ENCODE data around the gene IZUMO4. TPM values are rescaled to one million over a fixed set of nuclear protein-coding genes. Genes with fewer than 3 reads are reported as not detected.
"Not testable (repeated sequence)": the region's sequence is repeated elsewhere in the genome, so short reads cannot be mapped to it uniquely, and the experiment has no call there.

Gene IZUMO4
- total RNA-seq, 1 donor from 2014 or later, result 5.8 TPM

GRCh38 chr19:2131012-2131975, 34.6 kb downstream of the IZUMO4 start:
- peaks cover 11% of the 10 kb centered on the region for H3K36me3 ChIP-seq (ENCODE audit: insufficient read depth, low read length)
- not testable (repeated sequence) for H3K27me3 ChIP-seq (ENCODE audit: insufficient read depth, low read length); H3K9ac ChIP-seq (ENCODE audit: low read length); H3K4me3 ChIP-seq (ENCODE audit: insufficient read depth, low read depth, low read length); H3K4me1 Mint-ChIP-seq (ENCODE audit: low read depth, unreplicated experiment); H3K27ac ChIP-seq (ENCODE audit: low read depth, low read length); H3K9me3 ChIP-seq (ENCODE audit: insufficient read depth, low read depth, low read length); FAIRE-seq; H3K27ac Mint-ChIP-seq (ENCODE audit: unreplicated experiment); H3K4me2 ChIP-seq (ENCODE audit: low read length); H3K4me3 Mint-ChIP-seq (ENCODE audit: unreplicated experiment); H3K36me3 Mint-ChIP-seq (ENCODE audit: low read depth, unreplicated experiment); H3K4me1 ChIP-seq (ENCODE audit: insufficient read depth, low read length); DNase-seq (ENCODE audit: low read depth); H3K27me3 Mint-ChIP-seq (ENCODE audit: low read depth, unreplicated experiment); H3K9me3 Mint-ChIP-seq (ENCODE audit: unreplicated experiment); H2AFZ ChIP-seq (ENCODE audit: low read depth, low read length)
- peaks cover 74% of the 10 kb centered on the region for H4K20me1 ChIP-seq (ENCODE audit: insufficient read depth, low read length)
- H3K79me2 ChIP-seq (ENCODE audit: insufficient read depth, low read length), result peaks cover 66% of the 10 kb centered on the region

- H3K9ac ChIP-seq (ENCODE audit: low read length), result no peak overlapping the region
- H2AFZ ChIP-seq (ENCODE audit: low read depth, low read length), result no peak overlapping the region
- H4K20me1 ChIP-seq (ENCODE audit: insufficient read depth, low read length), result peaks cover 76% of the 10 kb centered on the region
- Mint-ChIP-seq H3K4me1 (ENCODE audit: low read depth, unreplicated experiment) (no peaks in the 10 kb centered on the region), H3K27me3 (ENCODE audit: low read depth, unreplicated experiment) (no peaks in the 10 kb centered on the region), H3K36me3 (ENCODE audit: low read depth, unreplicated experiment) (peaks cover 6% of the 10 kb centered on the region), H3K4me3 (ENCODE audit: unreplicated experiment) (no peak overlapping the region), H3K27ac (ENCODE audit: unreplicated experiment) (peak overlapping the region; percentile 27), H3K9me3 (ENCODE audit: unreplicated experiment) (no peaks in the 10 kb centered on the region)
- H3K36me3 ChIP-seq (ENCODE audit: insufficient read depth, low read length), result peaks cover 15% of the 10 kb centered on the region
- H3K27ac ChIP-seq (ENCODE audit: low read depth, low read length), result no peak overlapping the region
- no peak for TF ChIP-seq CTCF (IDR thresholded peaks at IDR 0.05; ENCODE audit: insufficient read depth, low read depth, low read length)
- TF ChIP-seq EZH2 (IDR thresholded peaks at IDR 0.05; ENCODE audit: insufficient read depth, low read length), result no peak
- DNase-seq (ENCODE audit: low read depth), result no peak
- no peaks in the 10 kb centered on the region for H3K27me3 ChIP-seq (ENCODE audit: insufficient read depth, low read length)
- H3K4me3 ChIP-seq (ENCODE audit: insufficient read depth, low read depth, low read length), result no peak overlapping the region
- no peaks in the 10 kb centered on the region for H3K9me3 ChIP-seq (ENCODE audit: insufficient read depth, low read depth, low read length)
- FAIRE-seq, result no peak
- peaks cover 70% of the 10 kb centered on the region for H3K79me2 ChIP-seq (ENCODE audit: insufficient read depth, low read length)
- no peaks in the 10 kb centered on the region for H3K4me1 ChIP-seq (ENCODE audit: insufficient read depth, low read length)
- H3K4me2 ChIP-seq (ENCODE audit: low read length), result no peak overlapping the region
Measured at GRCh38 chr19:2132191-2132590, 35.5 kb downstream of the IZUMO4 start.

- H3K9me3 Mint-ChIP-seq (ENCODE audit: unreplicated experiment), result no peaks in the 10 kb centered on the region
- FAIRE-seq, result no peak
- TF ChIP-seq EZH2 (IDR thresholded peaks at IDR 0.05; ENCODE audit: insufficient read depth, low read length) (no peak), CTCF (IDR thresholded peaks at IDR 0.05; ENCODE audit: insufficient read depth, low read depth, low read length) (no peak)
- H2AFZ ChIP-seq (ENCODE audit: low read depth, low read length), result no peak overlapping the region
- peaks cover 17% of the 10 kb centered on the region for H3K36me3 ChIP-seq (ENCODE audit: insufficient read depth, low read length)
- no peak overlapping the region for H3K4me3 ChIP-seq (ENCODE audit: insufficient read depth, low read depth, low read length)
- no peak overlapping the region for H3K4me2 ChIP-seq (ENCODE audit: low read length)
- peaks cover 10% of the 10 kb centered on the region for H3K36me3 Mint-ChIP-seq (ENCODE audit: low read depth, unreplicated experiment)
- no peaks in the 10 kb centered on the region for H3K9me3 ChIP-seq (ENCODE audit: insufficient read depth, low read depth, low read length)
- H4K20me1 ChIP-seq (ENCODE audit: insufficient read depth, low read length), result peaks cover 76% of the 10 kb centered on the region
- H3K4me3 Mint-ChIP-seq (ENCODE audit: unreplicated experiment), result no peak overlapping the region
- no peaks in the 10 kb centered on the region for H3K4me1 ChIP-seq (ENCODE audit: insufficient read depth, low read length)
- H3K27me3 Mint-ChIP-seq (ENCODE audit: low read depth, unreplicated experiment), result no peaks in the 10 kb centered on the region
- no peak overlapping the region for H3K9ac ChIP-seq (ENCODE audit: low read length)
- H3K79me2 ChIP-seq (ENCODE audit: insufficient read depth, low read length), result peaks cover 69% of the 10 kb centered on the region
- no peaks in the 10 kb centered on the region for H3K27me3 ChIP-seq (ENCODE audit: insufficient read depth, low read length)
- DNase-seq (ENCODE audit: low read depth), result no peak
- H3K4me1 Mint-ChIP-seq (ENCODE audit: low read depth, unreplicated experiment), result no peaks in the 10 kb centered on the region
- peak overlapping the region; percentile 27 for H3K27ac Mint-ChIP-seq (ENCODE audit: unreplicated experiment)
- no peak overlapping the region for H3K27ac ChIP-seq (ENCODE audit: low read depth, low read length)
Measured at GRCh38 chr19:2132731-2133490, 36.2 kb downstream of the IZUMO4 start.

All from astrocyte (in vitro differentiated cells and primary cell).